Upper lobe of left lung (tissue), 4 donors: ENCODE measurements around the gene MBIP.

Source experiments
- EP300 ChIP-seq, 4 donors: sonication (generic); formaldehyde crosslinking; IDR thresholded peaks; one replicate each; pipeline ENCODE4 v1.5.1; 2017; ENCODE audit warnings: antibody characterized with exemption in 4 of 4, control low read depth in 2 of 4
- POLR2A ChIP-seq, 4 donors: fragments of 450-650 bp; IDR thresholded peaks; one replicate each; pipeline ENCODE4 v1.5.1; 2016 to 2017; ENCODE audit warnings: antibody characterized with exemption in 4 of 4, mild to moderate bottlenecking in 2 of 4
- POLR2AphosphoS5 ChIP-seq, 2 donors: sonication (generic); formaldehyde crosslinking; IDR thresholded peaks; one replicate each; pipeline ENCODE4 v1.5.1; 2017; ENCODE audit warnings: antibody characterized with exemption in 2 of 2
- TF ChIP-seq, protein P1 (sequence below), 6 experiments: fragments of 450-650 bp in 4 of 6; fragments of 200-600 bp in 2 of 6; sonication (generic) in 2 of 6; IDR thresholded peaks; one replicate each; pipeline ENCODE4 v1.5.1; 2016 to 2019; ENCODE audit warnings: antibody characterized with exemption in 6 of 6

DNA sequence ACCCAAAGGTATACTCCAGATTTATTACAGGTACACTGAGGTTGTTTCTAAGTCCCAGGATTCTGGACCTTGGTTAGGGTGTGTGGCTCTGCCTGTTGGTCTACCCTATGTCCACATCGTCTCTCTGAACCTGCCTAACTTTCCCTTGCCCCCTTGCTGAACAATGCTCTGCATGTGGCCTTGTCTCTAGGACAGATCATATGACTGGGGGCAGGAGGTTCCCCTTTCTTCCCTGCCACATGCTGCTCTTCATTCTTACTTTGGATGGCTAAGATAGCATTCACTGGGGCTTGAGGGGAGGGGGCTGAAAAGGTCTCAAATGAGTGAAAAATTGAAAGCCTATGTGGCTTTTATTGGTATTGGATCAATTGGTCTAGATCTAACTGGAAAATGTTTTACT is 49.2 kb downstream of the MBIP start:
- no peak for TF ChIP-seq POLR2A (IDR thresholded peaks at IDR 0.05)
- TF ChIP-seq, protein P1, sequence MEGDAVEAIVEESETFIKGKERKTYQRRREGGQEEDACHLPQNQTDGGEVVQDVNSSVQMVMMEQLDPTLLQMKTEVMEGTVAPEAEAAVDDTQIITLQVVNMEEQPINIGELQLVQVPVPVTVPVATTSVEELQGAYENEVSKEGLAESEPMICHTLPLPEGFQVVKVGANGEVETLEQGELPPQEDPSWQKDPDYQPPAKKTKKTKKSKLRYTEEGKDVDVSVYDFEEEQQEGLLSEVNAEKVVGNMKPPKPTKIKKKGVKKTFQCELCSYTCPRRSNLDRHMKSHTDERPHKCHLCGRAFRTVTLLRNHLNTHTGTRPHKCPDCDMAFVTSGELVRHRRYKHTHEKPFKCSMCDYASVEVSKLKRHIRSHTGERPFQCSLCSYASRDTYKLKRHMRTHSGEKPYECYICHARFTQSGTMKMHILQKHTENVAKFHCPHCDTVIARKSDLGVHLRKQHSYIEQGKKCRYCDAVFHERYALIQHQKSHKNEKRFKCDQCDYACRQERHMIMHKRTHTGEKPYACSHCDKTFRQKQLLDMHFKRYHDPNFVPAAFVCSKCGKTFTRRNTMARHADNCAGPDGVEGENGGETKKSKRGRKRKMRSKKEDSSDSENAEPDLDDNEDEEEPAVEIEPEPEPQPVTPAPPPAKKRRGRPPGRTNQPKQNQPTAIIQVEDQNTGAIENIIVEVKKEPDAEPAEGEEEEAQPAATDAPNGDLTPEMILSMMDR (IDR thresholded peaks at IDR 0.05) = no peak
- no peak for TF ChIP-seq POLR2AphosphoS5 (IDR thresholded peaks at IDR 0.05)
- TF ChIP-seq EP300 (IDR thresholded peaks at IDR 0.05) = no peak
